ENCODE measurements around the gene EGFL8. TPM values are rescaled to one million over a fixed set of nuclear protein-coding genes. Genes with fewer than 3 reads are reported as not detected.
A peak's percentile ranks its signal among the peaks of the same experiment; 100 is the strongest.

EGFL8 gene
- total RNA-seq, 1 experiment from 2014 or later, result 11.1 TPM

DNA sequence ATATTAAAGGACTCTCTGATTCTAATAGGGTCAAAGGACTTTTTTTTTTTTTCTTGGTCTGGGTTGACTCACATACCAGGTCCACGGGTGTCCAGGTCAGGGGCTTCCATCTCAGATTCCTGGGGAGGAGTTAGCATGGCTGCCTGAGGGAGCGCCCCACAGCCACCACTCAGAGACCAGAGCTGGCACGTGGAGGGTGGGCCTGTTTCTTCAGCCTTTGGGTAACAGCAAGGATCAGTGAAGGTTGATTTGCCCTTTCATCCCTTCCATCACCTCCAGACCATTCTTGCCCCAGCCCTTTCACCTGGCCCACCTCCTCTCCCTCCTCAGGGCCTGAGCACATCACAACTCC lies 33.9 kb downstream of the EGFL8 start:
- H3K4me1 ChIP-seq (ENCODE audit: control insufficient read depth, insufficient read depth, low read length), result peaks cover 16% of the 10 kb centered on the region
- DNase-seq (ENCODE audit: low read depth, low spot score), result no peak
- H3K9me3 ChIP-seq (ENCODE audit: control insufficient read depth, insufficient read depth, low read depth, low read length), result no peaks in the 10 kb centered on the region
- TF ChIP-seq TCF7L2 (IDR thresholded peaks at IDR 0.05; ENCODE audit: low read depth, low read length) (no peak), POLR2AphosphoS5 (IDR thresholded peaks at IDR 0.05; ENCODE audit: low read depth, low read length) (no peak), SIN3A (IDR thresholded peaks at IDR 0.05; ENCODE audit: borderline replicate concordance, insufficient read depth, low read depth, low read length) (no peak)
- TF ChIP-seq, protein P1, sequence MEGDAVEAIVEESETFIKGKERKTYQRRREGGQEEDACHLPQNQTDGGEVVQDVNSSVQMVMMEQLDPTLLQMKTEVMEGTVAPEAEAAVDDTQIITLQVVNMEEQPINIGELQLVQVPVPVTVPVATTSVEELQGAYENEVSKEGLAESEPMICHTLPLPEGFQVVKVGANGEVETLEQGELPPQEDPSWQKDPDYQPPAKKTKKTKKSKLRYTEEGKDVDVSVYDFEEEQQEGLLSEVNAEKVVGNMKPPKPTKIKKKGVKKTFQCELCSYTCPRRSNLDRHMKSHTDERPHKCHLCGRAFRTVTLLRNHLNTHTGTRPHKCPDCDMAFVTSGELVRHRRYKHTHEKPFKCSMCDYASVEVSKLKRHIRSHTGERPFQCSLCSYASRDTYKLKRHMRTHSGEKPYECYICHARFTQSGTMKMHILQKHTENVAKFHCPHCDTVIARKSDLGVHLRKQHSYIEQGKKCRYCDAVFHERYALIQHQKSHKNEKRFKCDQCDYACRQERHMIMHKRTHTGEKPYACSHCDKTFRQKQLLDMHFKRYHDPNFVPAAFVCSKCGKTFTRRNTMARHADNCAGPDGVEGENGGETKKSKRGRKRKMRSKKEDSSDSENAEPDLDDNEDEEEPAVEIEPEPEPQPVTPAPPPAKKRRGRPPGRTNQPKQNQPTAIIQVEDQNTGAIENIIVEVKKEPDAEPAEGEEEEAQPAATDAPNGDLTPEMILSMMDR (IDR thresholded peaks at IDR 0.05), result no peak
- TF ChIP-seq, protein P2, sequence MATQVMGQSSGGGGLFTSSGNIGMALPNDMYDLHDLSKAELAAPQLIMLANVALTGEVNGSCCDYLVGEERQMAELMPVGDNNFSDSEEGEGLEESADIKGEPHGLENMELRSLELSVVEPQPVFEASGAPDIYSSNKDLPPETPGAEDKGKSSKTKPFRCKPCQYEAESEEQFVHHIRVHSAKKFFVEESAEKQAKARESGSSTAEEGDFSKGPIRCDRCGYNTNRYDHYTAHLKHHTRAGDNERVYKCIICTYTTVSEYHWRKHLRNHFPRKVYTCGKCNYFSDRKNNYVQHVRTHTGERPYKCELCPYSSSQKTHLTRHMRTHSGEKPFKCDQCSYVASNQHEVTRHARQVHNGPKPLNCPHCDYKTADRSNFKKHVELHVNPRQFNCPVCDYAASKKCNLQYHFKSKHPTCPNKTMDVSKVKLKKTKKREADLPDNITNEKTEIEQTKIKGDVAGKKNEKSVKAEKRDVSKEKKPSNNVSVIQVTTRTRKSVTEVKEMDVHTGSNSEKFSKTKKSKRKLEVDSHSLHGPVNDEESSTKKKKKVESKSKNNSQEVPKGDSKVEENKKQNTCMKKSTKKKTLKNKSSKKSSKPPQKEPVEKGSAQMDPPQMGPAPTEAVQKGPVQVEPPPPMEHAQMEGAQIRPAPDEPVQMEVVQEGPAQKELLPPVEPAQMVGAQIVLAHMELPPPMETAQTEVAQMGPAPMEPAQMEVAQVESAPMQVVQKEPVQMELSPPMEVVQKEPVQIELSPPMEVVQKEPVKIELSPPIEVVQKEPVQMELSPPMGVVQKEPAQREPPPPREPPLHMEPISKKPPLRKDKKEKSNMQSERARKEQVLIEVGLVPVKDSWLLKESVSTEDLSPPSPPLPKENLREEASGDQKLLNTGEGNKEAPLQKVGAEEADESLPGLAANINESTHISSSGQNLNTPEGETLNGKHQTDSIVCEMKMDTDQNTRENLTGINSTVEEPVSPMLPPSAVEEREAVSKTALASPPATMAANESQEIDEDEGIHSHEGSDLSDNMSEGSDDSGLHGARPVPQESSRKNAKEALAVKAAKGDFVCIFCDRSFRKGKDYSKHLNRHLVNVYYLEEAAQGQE (IDR thresholded peaks at IDR 0.05; ENCODE audit: insufficient read depth in 1 of 2, low read depth in 2 of 2, low read length in 1 of 2), result no peak
- no peaks in the 10 kb centered on the region for H3K27me3 ChIP-seq (ENCODE audit: control insufficient read depth, insufficient read depth, low read length)
- BruUV-seq (replicated peaks), result no TSS peak
- H3K36me3 ChIP-seq (ENCODE audit: control insufficient read depth, insufficient read depth, low read length), result no peaks in the 10 kb centered on the region
- no peak overlapping the region for H3K4me3 ChIP-seq (ENCODE audit: low read depth in 2 of 2, low read length in 2 of 2)
- H3K27ac ChIP-seq (ENCODE audit: low read length), result peak overlapping the region; percentile 20; the same call in 1 of the 2 replicates
- ChIA-PET POLR2A (no interaction called here), CTCF (interaction anchor here (0.6 kb wide), 1 partner anchor 822 kb away, joined by 3 read pairs; no protein-coding TSS in a partner anchor)
- in situ Hi-C loops (cut with HindIII; ENCODE audit: low pct_unique_long_range_greater_than_20kb, low sequenced_read_pairs), result no loop called here
- intact Hi-C loops (cut with micrococcal nuclease; ENCODE audit: unreplicated experiment), result loop anchor here (10.0 kb wide), 1 partner anchor 84 kb away; no protein-coding TSS in a partner anchor
- ATAC-seq, result no peak

DNA sequence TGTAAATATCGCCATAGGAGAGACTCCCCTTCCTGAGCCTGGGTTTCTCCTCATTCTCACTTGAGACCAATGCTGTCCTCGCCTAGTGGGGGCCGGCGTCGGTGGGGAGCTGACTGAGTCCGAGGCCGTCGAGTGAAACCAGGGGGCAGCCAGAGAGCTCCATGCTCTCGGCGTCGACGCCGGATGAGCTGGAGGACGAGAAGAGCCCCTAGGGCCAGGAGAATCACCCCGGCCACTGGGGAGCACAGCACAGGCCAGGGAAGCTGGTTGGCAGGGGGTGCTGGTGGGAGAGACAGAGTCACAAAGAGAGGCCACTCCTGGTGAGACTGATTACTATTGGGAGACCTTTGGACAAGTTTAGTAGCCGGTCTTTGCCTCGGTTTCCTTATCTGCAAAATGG lies 34.5 kb downstream of the EGFL8 start:
- CTCF ChIA-PET, result no interaction called here
- in situ Hi-C loops (cut with HindIII; ENCODE audit: low pct_unique_long_range_greater_than_20kb, low sequenced_read_pairs) (no loop called here), intact Hi-C loops (cut with micrococcal nuclease; ENCODE audit: unreplicated experiment) (loop anchor here (10.0 kb wide), 1 partner anchor 84 kb away; no protein-coding TSS in a partner anchor)
- H3K9me3 ChIP-seq (ENCODE audit: control insufficient read depth, insufficient read depth, low read depth, low read length), result no peaks in the 10 kb centered on the region
- POLR2A ChIA-PET, result no interaction called here
- TF ChIP-seq POLR2AphosphoS5 (IDR thresholded peaks at IDR 0.05; ENCODE audit: low read depth, low read length) (no peak), SIN3A (IDR thresholded peaks at IDR 0.05; ENCODE audit: borderline replicate concordance, insufficient read depth, low read depth, low read length) (no peak), TCF7L2 (IDR thresholded peaks at IDR 0.05; ENCODE audit: low read depth, low read length) (no peak)
- TF ChIP-seq, protein P1 (IDR thresholded peaks at IDR 0.05), result no peak
- TF ChIP-seq, protein P2 (IDR thresholded peaks at IDR 0.05; ENCODE audit: insufficient read depth in 1 of 2, low read depth in 2 of 2, low read length in 1 of 2), result no peak
- no peak overlapping the region for H3K4me3 ChIP-seq (ENCODE audit: low read depth in 2 of 2, low read length in 2 of 2)
- H3K27me3 ChIP-seq (ENCODE audit: control insufficient read depth, insufficient read depth, low read length), result no peaks in the 10 kb centered on the region
- H3K27ac ChIP-seq (ENCODE audit: low read length), result no peak overlapping the region
- ATAC-seq, result no peak
- H3K4me1 ChIP-seq (ENCODE audit: control insufficient read depth, insufficient read depth, low read length), result peaks cover 16% of the 10 kb centered on the region
- no peak for DNase-seq (ENCODE audit: low read depth, low spot score)
- no peaks in the 10 kb centered on the region for H3K36me3 ChIP-seq (ENCODE audit: control insufficient read depth, insufficient read depth, low read length)
- no TSS peak for BruUV-seq (replicated peaks)
